OCI-LY7 (cell line): Measurements from ENCODE around the gene LIN7A. TPM values are rescaled to one million over a fixed set of nuclear protein-coding genes. Genes with fewer than 3 reads are reported as not detected.

Experiments used
- BruUV-seq: library from RNA; stranded (reverse); fragments of 400-500 nt; replicated peaks from 2 replicates; lab custom pipeline; 2021; lab: Mats Ljungman, UMichigan
- CTCF ChIA-PET: fragments of 300-600 bp; sonication (Branson Sonifier 250); formaldehyde crosslinking; loops from one replicate; lab custom pipeline; 2022; ENCODE audit warnings: antibody characterized with exemption; ENCODE audit not compliant: unreplicated experiment; lab: Charles Lee
- POLR2A ChIA-PET: fragments of 300-600 bp; sonication (Branson Sonifier 250); formaldehyde crosslinking; loops from one replicate; lab custom pipeline; 2022; ENCODE audit warnings: antibody characterized with exemption; lab: Charles Lee
- DNase-seq: peaks from one replicate; pipeline ENCODE4 v3.0.0-alpha.2; 2015; ENCODE audit warnings: low spot score
- H2AFZ ChIP-seq: fragments of 200-600 bp; sonication (generic), shearing (Covaris generic); 2 replicates; pipeline ENCODE4 v1.6.1; 2014; ENCODE audit warnings: mild to moderate bottlenecking, antibody characterized with exemption, low read length, moderate library complexity
- H3K27ac ChIP-seq: fragments of 200-600 bp; sonication (generic); 2 replicates; pipeline ENCODE4 v1.5.1; 2014; ENCODE audit warnings: mixed run types, low read depth, mild to moderate bottlenecking, moderate library complexity, low read length, inconsistent platforms; ENCODE audit not compliant: poor library complexity, severe bottlenecking
- H3K36me3 ChIP-seq: fragments of 200-600 bp; sonication (generic); 2 replicates; pipeline ENCODE4 v1.6.1; 2014; ENCODE audit warnings: mild to moderate bottlenecking, antibody characterized with exemption, low read length, moderate library complexity, mixed read lengths; ENCODE audit not compliant: insufficient read depth
- H3K4me1 ChIP-seq: fragments of 200-600 bp; sonication (generic); 2 replicates; pipeline ENCODE4 v1.5.1; 2014; ENCODE audit warnings: mild to moderate bottlenecking, low read length; ENCODE audit not compliant: insufficient read depth, poor library complexity, severe bottlenecking
- H3K4me2 ChIP-seq: fragments of 200-600 bp; sonication (generic); 2 replicates; pipeline ENCODE4 v1.6.1; 2014; ENCODE audit warnings: mild to moderate bottlenecking, low read length
- H3K4me3 ChIP-seq: fragments of 200-600 bp; sonication (generic); 2 replicates; pipeline ENCODE4 v1.5.1; 2014; ENCODE audit warnings: mild to moderate bottlenecking, low read depth, low read length; ENCODE audit not compliant: poor library complexity, severe bottlenecking
- H3K79me2 ChIP-seq: fragments of 200-600 bp; sonication (generic); 2 replicates; pipeline ENCODE4 v1.6.1; 2016; ENCODE audit warnings: low read depth, mild to moderate bottlenecking, low read length, moderate library complexity, mixed read lengths; ENCODE audit not compliant: insufficient read depth
- H3K9me2 ChIP-seq: fragments of 200-600 bp; sonication (generic); 2 replicates; pipeline ENCODE4 v1.6.1; 2016; ENCODE audit warnings: mild to moderate bottlenecking, low read length, mixed read lengths; ENCODE audit not compliant: insufficient read depth
- H3K9me3 ChIP-seq: fragments of 200-600 bp; sonication (generic); 2 replicates; pipeline ENCODE4 v1.6.1; 2014; ENCODE audit warnings: mild to moderate bottlenecking, mixed run types, low read length, mixed read lengths
- H4K20me1 ChIP-seq: fragments of 200-600 bp; sonication (generic); 2 replicates; pipeline ENCODE4 v1.6.1; 2014; ENCODE audit warnings: mild to moderate bottlenecking, antibody characterized with exemption, low read length, moderate library complexity, mixed read lengths; ENCODE audit not compliant: insufficient read depth
- EZH2phosphoT487 ChIP-seq: fragments of 200-600 bp; sonication (generic); IDR thresholded peaks from 2 replicates; pipeline ENCODE4 v1.6.1; 2018; ENCODE audit warnings: low read depth, borderline replicate concordance, mild to moderate bottlenecking, mixed run types, antibody characterized with exemption, low read length, moderate library complexity, mixed read lengths
- intact Hi-C: fragments of 100-400 bp; cut with micrococcal nuclease; formaldehyde crosslinking; loops from one replicate; pipeline ENCODE4 v1.10.0; 2022; ENCODE audit not compliant: unreplicated experiment
- total RNA-seq, 2 experiments: library from RNA; depleted of rRNA in 1 of 2; stranded (reverse); fragments of >200 nt in 1 of 2; shearing (Covaris generic) in 1 of 2; gene quantifications; 2 replicates each; pipeline ENCODE4 v1.2.3, GENCODE V29; 2014 to 2022
- TF ChIP-seq, protein P1 (sequence below): fragments of 200-600 bp; sonication (generic); conservative IDR thresholded peaks from 2 replicates; pipeline ENCODE4 v1.5.1; 2014; ENCODE audit warnings: mild to moderate bottlenecking, antibody characterized with exemption, low read length, moderate library complexity, mixed read lengths

LIN7A gene
- total RNA-seq, 2 experiments from 2014 or later = 0.61 TPM; not detected in 1

- Histone ChIP-seq H2AFZ (no peak overlapping the region), H3K9me2 (no peaks in the 10 kb centered on the region), H4K20me1 (no peaks in the 10 kb centered on the region), H3K4me1 (no peaks in the 10 kb centered on the region), H3K4me2 (no peak overlapping the region), H3K79me2 (no peaks in the 10 kb centered on the region), H3K36me3 (no peaks in the 10 kb centered on the region), H3K9me3 (no peaks in the 10 kb centered on the region), H3K4me3 (no peak overlapping the region), H3K27ac (no peak overlapping the region)
- DNase-seq = no peak
- BruUV-seq = no TSS peak
- POLR2A ChIA-PET = no interaction called here
- CTCF ChIA-PET = no interaction called here
- intact Hi-C loops = no loop called here
- TF ChIP-seq, protein P1, sequence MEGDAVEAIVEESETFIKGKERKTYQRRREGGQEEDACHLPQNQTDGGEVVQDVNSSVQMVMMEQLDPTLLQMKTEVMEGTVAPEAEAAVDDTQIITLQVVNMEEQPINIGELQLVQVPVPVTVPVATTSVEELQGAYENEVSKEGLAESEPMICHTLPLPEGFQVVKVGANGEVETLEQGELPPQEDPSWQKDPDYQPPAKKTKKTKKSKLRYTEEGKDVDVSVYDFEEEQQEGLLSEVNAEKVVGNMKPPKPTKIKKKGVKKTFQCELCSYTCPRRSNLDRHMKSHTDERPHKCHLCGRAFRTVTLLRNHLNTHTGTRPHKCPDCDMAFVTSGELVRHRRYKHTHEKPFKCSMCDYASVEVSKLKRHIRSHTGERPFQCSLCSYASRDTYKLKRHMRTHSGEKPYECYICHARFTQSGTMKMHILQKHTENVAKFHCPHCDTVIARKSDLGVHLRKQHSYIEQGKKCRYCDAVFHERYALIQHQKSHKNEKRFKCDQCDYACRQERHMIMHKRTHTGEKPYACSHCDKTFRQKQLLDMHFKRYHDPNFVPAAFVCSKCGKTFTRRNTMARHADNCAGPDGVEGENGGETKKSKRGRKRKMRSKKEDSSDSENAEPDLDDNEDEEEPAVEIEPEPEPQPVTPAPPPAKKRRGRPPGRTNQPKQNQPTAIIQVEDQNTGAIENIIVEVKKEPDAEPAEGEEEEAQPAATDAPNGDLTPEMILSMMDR = no peak
- no peak for TF ChIP-seq EZH2phosphoT487
These were observed 17.7 kb downstream of the LIN7A start for GRCh38 chr12:80920006-80920405.

- Histone ChIP-seq H3K4me3 (no peak overlapping the region), H3K36me3 (no peaks in the 10 kb centered on the region), H3K9me2 (no peaks in the 10 kb centered on the region), H2AFZ (no peak overlapping the region), H3K27ac (no peak overlapping the region), H4K20me1 (no peaks in the 10 kb centered on the region), H3K9me3 (no peaks in the 10 kb centered on the region), H3K4me2 (no peak overlapping the region), H3K4me1 (no peaks in the 10 kb centered on the region), H3K79me2 (no peaks in the 10 kb centered on the region)
- intact Hi-C loops = no loop called here
- no TSS peak for BruUV-seq
- DNase-seq = no peak
- ChIA-PET POLR2A (no interaction called here), CTCF (no interaction called here)
- TF ChIP-seq EZH2phosphoT487 = no peak
- TF ChIP-seq, protein P1 = no peak
These were observed 20.1 kb downstream of the LIN7A start for GRCh38 chr12:80917651-80918050.

DNA sequence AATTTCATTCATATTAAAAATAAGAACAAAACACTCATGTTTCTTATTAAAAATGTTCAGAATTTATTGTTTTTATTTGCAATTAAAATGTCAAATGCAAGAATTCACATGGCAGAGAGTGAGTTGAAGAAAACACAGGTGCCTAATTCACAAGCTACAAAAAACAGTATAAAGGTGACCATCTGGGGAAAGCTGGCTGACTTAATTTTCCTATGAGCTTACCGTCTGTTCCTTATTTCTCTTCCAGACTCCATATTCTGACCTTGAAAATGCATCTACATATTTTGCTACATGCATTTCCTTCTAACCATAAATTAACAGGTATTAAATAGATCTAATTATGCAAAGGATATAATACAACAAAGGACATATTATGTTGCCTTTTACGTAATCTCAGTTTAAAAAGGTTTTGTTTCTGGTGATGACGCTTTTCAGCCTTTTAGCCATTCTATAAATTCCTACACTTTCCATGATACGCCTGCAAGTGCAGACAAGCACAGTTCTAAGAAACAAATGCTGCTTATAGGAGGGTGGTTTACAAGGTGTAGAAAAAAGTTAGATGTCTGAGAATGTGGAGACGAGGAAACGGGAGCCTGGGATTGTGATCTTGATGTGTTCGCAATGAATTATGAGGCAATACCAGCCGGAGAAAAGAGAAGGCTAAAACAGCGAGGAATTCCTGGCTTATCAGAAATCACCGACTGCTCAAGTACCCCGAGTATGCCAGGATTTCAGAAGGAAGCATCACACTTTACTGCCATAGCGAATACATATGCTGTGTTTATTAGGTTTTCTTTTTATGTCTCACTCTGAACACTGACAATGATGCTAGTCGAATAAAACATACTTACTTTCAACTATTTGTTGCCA is 24.6 kb downstream of the LIN7A start:
- no TSS peak for BruUV-seq

More for the DNA sequence above, 24.6 kb downstream of the LIN7A start:
- no peak for TF ChIP-seq EZH2phosphoT487
- TF ChIP-seq, protein P1 = no peak
- no peak overlapping the region for H3K4me2 ChIP-seq
- CTCF ChIA-PET = no interaction called here
- no peaks in the 10 kb centered on the region for H3K4me1 ChIP-seq
- no peaks in the 10 kb centered on the region for H4K20me1 ChIP-seq
- H2AFZ ChIP-seq = no peak overlapping the region
- POLR2A ChIA-PET = interaction anchor here (0.5 to 0.7 kb wide), 3 partner anchors 9 to 1877 kb away, joined by 3 to 4 read pairs (median 3); no protein-coding TSS in a partner anchor
- H3K9me3 ChIP-seq = no peaks in the 10 kb centered on the region
- no peak overlapping the region for H3K27ac ChIP-seq
- H3K4me3 ChIP-seq = no peak overlapping the region
- no peaks in the 10 kb centered on the region for H3K79me2 ChIP-seq
- intact Hi-C loops = no loop called here
- H3K9me2 ChIP-seq = no peaks in the 10 kb centered on the region
- no peaks in the 10 kb centered on the region for H3K36me3 ChIP-seq
- DNase-seq = no peak
